H54 (cell line): Measurements from ENCODE around the gene ANAPC13.

ENCODE experiments used
- DNase-seq: peaks from one replicate; pipeline ENCODE4 v3.0.0; 2011; ENCODE audit warnings: low spot score, mixed read lengths; ENCODE audit not compliant: insufficient read length
- FAIRE-seq: peaks from 3 replicates; lab custom pipeline; 2011; peaks lifted over from hg19 to GRCh38; lab: Jason Lieb, UNC
- POLR2A ChIP-seq: IDR thresholded peaks from 2 replicates; pipeline ENCODE4 v1.6.1; 2011; ENCODE audit warnings: low read depth, mild to moderate bottlenecking, low read length

ANAPC13 gene

GRCh38 chr3:134473868-134474546, 11.8 kb downstream of the ANAPC13 start:
- TF ChIP-seq POLR2A = no peak
- peak; percentile 64 for FAIRE-seq
- no peak for DNase-seq

GRCh38 chr3:134472831-134473230, 13.0 kb downstream of the ANAPC13 start:
- DNase-seq (no peak), FAIRE-seq (no peak)
- no peak for TF ChIP-seq POLR2A

- FAIRE-seq = peak; percentile 48
- DNase-seq = peak; percentile 38
Observed at GRCh38 chr3:134471521-134472193, 14.1 kb downstream of the ANAPC13 start.

GRCh38 chr3:134468519-134468918, 17.3 kb downstream of the ANAPC13 start:
- DNase-seq (no peak), FAIRE-seq (no peak)
- TF ChIP-seq POLR2A = no peak

More at GRCh38 chr3:134471521-134472193, 14.1 kb downstream of the ANAPC13 start:
- TF ChIP-seq POLR2A = no peak

GRCh38 chr3:134466331-134466730, 19.5 kb downstream of the ANAPC13 start:
- no peak for FAIRE-seq

GRCh38 chr3:134464689-134465365, 21.0 kb downstream of the ANAPC13 start:
- TF ChIP-seq POLR2A = no peak
- FAIRE-seq (no peak), DNase-seq (no peak)

More at GRCh38 chr3:134466331-134466730, 19.5 kb downstream of the ANAPC13 start:
- no peak for DNase-seq
- TF ChIP-seq POLR2A = no peak

- TF ChIP-seq POLR2A = no peak
- FAIRE-seq (no peak), DNase-seq (no peak)
Observed at GRCh38 chr3:134464064-134464688, 21.6 kb downstream of the ANAPC13 start.

GRCh38 chr3:134463676-134464063, 22.1 kb downstream of the ANAPC13 start:
- FAIRE-seq = no peak
- no peak for DNase-seq
- TF ChIP-seq POLR2A = no peak

- no peak for FAIRE-seq
- no peak for TF ChIP-seq POLR2A
- no peak for DNase-seq
Observed at GRCh38 chr3:134462331-134462941, 23.3 kb downstream of the ANAPC13 start.

GRCh38 chr3:134460965-134461364, 24.8 kb downstream of the ANAPC13 start:
- no peak for DNase-seq
- TF ChIP-seq POLR2A = no peak
- no peak for FAIRE-seq

- no peak for DNase-seq
- FAIRE-seq = no peak
- TF ChIP-seq POLR2A = no peak
Observed at GRCh38 chr3:134459562-134459961, 26.2 kb downstream of the ANAPC13 start.

- DNase-seq (no peak), FAIRE-seq (no peak)
- no peak for TF ChIP-seq POLR2A
Observed at GRCh38 chr3:134458406-134458945, 27.3 kb downstream of the ANAPC13 start.

- no peak for DNase-seq
- TF ChIP-seq POLR2A = no peak
- FAIRE-seq = no peak
Observed at GRCh38 chr3:134457376-134458074, 28.3 kb downstream of the ANAPC13 start.
